HCT116 (cell line): Measurements from ENCODE around the gene TXLNB. TPM values are rescaled to one million over a fixed set of nuclear protein-coding genes. Genes with fewer than 3 reads are reported as not detected.

Experiments
- ATAC-seq: fragments of 200-7000 bp; cut with Tn5 transposase; 2 replicates; pipeline ENCODE4 v1.9.1; 2020; ENCODE audit warnings: mild to moderate bottlenecking, moderate library complexity
- BruUV-seq: library from RNA; stranded (reverse); fragments of 400-500 nt; replicated peaks from 2 replicates; lab custom pipeline; 2021; lab: Mats Ljungman, UMichigan
- CTCF ChIA-PET: fragments of 300-600 bp; sonication (Branson Sonifier 250); formaldehyde crosslinking; loops from one replicate; lab custom pipeline; 2021; ENCODE audit warnings: antibody characterized with exemption; lab: Charles Lee
- POLR2A ChIA-PET: fragments of 300-600, 350-600 bp; sonication (Branson Sonifier 250); formaldehyde crosslinking; loops from one replicate; lab custom pipeline; 2021; ENCODE audit warnings: antibody characterized with exemption; lab: Charles Lee
- RAD21 ChIA-PET, 2 experiments: fragments of 300-600 bp; sonication (Branson Sonifier 250); formaldehyde crosslinking; loops; one replicate each; lab custom pipeline; 2023; ENCODE audit warnings: low total read pairs in 2 of 2; ENCODE audit not compliant: uncharacterized antibody in 2 of 2, unreplicated experiment in 2 of 2, low non-redundant PET in 1 of 2; lab: Charles Lee
- DNase-seq: peaks from one replicate; pipeline ENCODE4 v3.0.0-alpha.2; 2010; ENCODE audit warnings: low read depth, low spot score
- H2AFZ ChIP-seq: fragments of 200-600 bp; shearing (Covaris generic), sonication (generic); 2 replicates; pipeline ENCODE4 v1.6.1; 2017; ENCODE audit warnings: low read depth, mixed run types, mixed read lengths, antibody characterized with exemption, low read length; ENCODE audit not compliant: poor library complexity, severe bottlenecking
- H3K27ac ChIP-seq: 2 replicates; pipeline ENCODE4 v1.5.1; 2012; ENCODE audit warnings: low read depth, low read length
- H3K27me3 ChIP-seq: fragments of 200-600 bp; sonication (generic); 2 replicates; pipeline ENCODE4 v1.6.1; 2016; ENCODE audit warnings: mixed run types, low read length, mixed read lengths; ENCODE audit not compliant: insufficient read depth
- H3K36me3 ChIP-seq, 2 experiments: fragments of 200-500 bp in 1 of 2; fragments of 200-600 bp in 1 of 2; sonication (Bioruptor generic) in 1 of 2; sonication (generic) in 1 of 2; 2 replicates each; pipeline versions ENCODE4 v1.5.1 to v1.6.1; 2014 to 2016; ENCODE audit warnings: low read length in 2 of 2, inconsistent platforms in 1 of 2, mixed read lengths in 1 of 2, mixed run types in 1 of 2; ENCODE audit not compliant: insufficient read depth in 2 of 2, control insufficient read depth in 1 of 2
- H3K4me1 ChIP-seq, 2 experiments: fragments of 200-600 bp in 1 of 2; sonication (generic) in 1 of 2; 2 replicates each; pipeline versions ENCODE4 v1.5.1 to v1.6.1; 2012 to 2017; ENCODE audit warnings: low read length in 2 of 2, inconsistent platforms in 1 of 2, mild to moderate bottlenecking in 1 of 2, mixed read lengths in 1 of 2, mixed run types in 1 of 2, moderate library complexity in 1 of 2; ENCODE audit not compliant: insufficient read depth in 2 of 2, control insufficient read depth in 1 of 2
- H3K4me2 ChIP-seq: fragments of 200-600 bp; sonication (generic); 2 replicates; pipeline ENCODE4 v1.6.1; 2017; ENCODE audit warnings: mixed run types, low read length, mixed read lengths
- H3K4me3 ChIP-seq, 2 experiments: fragments of 200-600 bp in 1 of 2; sonication (generic) in 1 of 2; replicated peaks in 1 of 2; 2 replicates each; pipeline ENCODE4 v1.5.1; 2011 to 2016; ENCODE audit warnings: low read length in 2 of 2, control low read depth in 1 of 2, low read depth in 1 of 2, mild to moderate bottlenecking in 1 of 2, mixed read lengths in 1 of 2, mixed run types in 1 of 2
- H3K79me2 ChIP-seq: fragments of 200-600 bp; sonication (generic); 2 replicates; pipeline ENCODE4 v1.6.1; 2017; ENCODE audit warnings: mild to moderate bottlenecking, mixed run types, low read length, moderate library complexity, mixed read lengths; ENCODE audit not compliant: insufficient read depth
- H3K9ac ChIP-seq: fragments of 200-600 bp; sonication (generic); 2 replicates; pipeline ENCODE4 v1.6.1; 2016; ENCODE audit warnings: low read length, mixed read lengths
- H3K9me2 ChIP-seq: fragments of 200-600 bp; sonication (generic), shearing (Covaris generic); 2 replicates; pipeline ENCODE4 v1.6.1; 2017; ENCODE audit warnings: mixed run types, mild to moderate bottlenecking, moderate library complexity; ENCODE audit not compliant: insufficient read depth
- H3K9me3 ChIP-seq, 2 experiments: fragments of 200-500 bp in 1 of 2; fragments of 200-600 bp in 1 of 2; sonication (Bioruptor generic) in 1 of 2; sonication (generic) in 1 of 2; 2 replicates each; pipeline ENCODE4 v1.6.1; 2014 to 2017; ENCODE audit warnings: low read length in 2 of 2, mixed read lengths in 2 of 2, inconsistent platforms in 1 of 2, low read depth in 1 of 2, mild to moderate bottlenecking in 1 of 2, mixed run types in 1 of 2, moderate library complexity in 1 of 2; ENCODE audit not compliant: control insufficient read depth in 1 of 2, insufficient read depth in 1 of 2
- H4K20me1 ChIP-seq: fragments of 200-600 bp; sonication (generic), shearing (Covaris generic); 2 replicates; pipeline ENCODE4 v1.6.1; 2017; ENCODE audit warnings: mixed run types, mild to moderate bottlenecking, moderate library complexity; ENCODE audit not compliant: insufficient read depth
- CBX3 ChIP-seq: IDR thresholded peaks from 2 replicates; pipeline ENCODE4 v1.6.1; 2012; ENCODE audit warnings: low read depth
- EZH2phosphoT487 ChIP-seq: fragments of 200-600 bp; IDR thresholded peaks from 2 replicates; pipeline ENCODE4 v1.6.1; 2018; ENCODE audit warnings: antibody characterized with exemption, borderline replicate concordance
- FOSL1 ChIP-seq: IDR thresholded peaks from 2 replicates; pipeline ENCODE4 v1.6.1; 2012; ENCODE audit warnings: low read depth
- POLR2AphosphoS5 ChIP-seq: IDR thresholded peaks from 2 replicates; pipeline ENCODE4 v1.6.1; 2011; ENCODE audit warnings: mild to moderate bottlenecking, low read depth, low read length, moderate library complexity
- RAD21 ChIP-seq: IDR thresholded peaks from 2 replicates; pipeline ENCODE4 v1.6.1; 2012; ENCODE audit warnings: low read depth, mild to moderate bottlenecking
- SIN3A ChIP-seq: IDR thresholded peaks from 2 replicates; pipeline ENCODE4 v1.6.1; 2012; ENCODE audit warnings: low read depth
- SP1 ChIP-seq: IDR thresholded peaks from 2 replicates; pipeline ENCODE4 v1.6.1; 2012; ENCODE audit warnings: low read depth
- SRF ChIP-seq: IDR thresholded peaks from 2 replicates; pipeline ENCODE4 v1.6.1; 2012; ENCODE audit warnings: low read depth
- intact Hi-C: fragments of 100-400 bp; cut with micrococcal nuclease; formaldehyde crosslinking; loops from 2 replicates; pipeline ENCODE4 v1.10.0; 2022
- total RNA-seq: library from RNA; stranded (reverse); gene quantifications from one replicate; pipeline ENCODE4 v1.2.1, GENCODE V29; 2021; ENCODE audit not compliant: unreplicated experiment
- TF ChIP-seq, protein P1 (sequence below): IDR thresholded peaks from 2 replicates; pipeline ENCODE4 v1.6.1; 2012
- TF ChIP-seq, protein P2 (sequence below): IDR thresholded peaks from 2 replicates; pipeline ENCODE4 v1.6.1; 2012; ENCODE audit warnings: low read depth
- TF ChIP-seq, protein P3 (sequence below): IDR thresholded peaks from 2 replicates; pipeline ENCODE4 v1.6.1; 2012
- TF ChIP-seq, protein P4 (sequence below), 3 experiments: fragments of 200-600 bp in 1 of 3; sonication (generic) in 1 of 3; IDR thresholded peaks in 2 of 3; conservative IDR thresholded peaks in 1 of 3; 2 replicates each; pipeline ENCODE4 v1.5.1; 2012 to 2017; ENCODE audit warnings: low read depth in 2 of 3, low read length in 2 of 3, antibody characterized with exemption in 1 of 3, borderline replicate concordance in 1 of 3, control low read depth in 1 of 3, mild to moderate bottlenecking in 1 of 3, mixed read lengths in 1 of 3, mixed run types in 1 of 3, moderate library complexity in 1 of 3; ENCODE audit not compliant: insufficient read depth in 1 of 3

TXLNB gene
- total RNA-seq, 1 experiment from 2014 or later, result 0.05 TPM

DNA sequence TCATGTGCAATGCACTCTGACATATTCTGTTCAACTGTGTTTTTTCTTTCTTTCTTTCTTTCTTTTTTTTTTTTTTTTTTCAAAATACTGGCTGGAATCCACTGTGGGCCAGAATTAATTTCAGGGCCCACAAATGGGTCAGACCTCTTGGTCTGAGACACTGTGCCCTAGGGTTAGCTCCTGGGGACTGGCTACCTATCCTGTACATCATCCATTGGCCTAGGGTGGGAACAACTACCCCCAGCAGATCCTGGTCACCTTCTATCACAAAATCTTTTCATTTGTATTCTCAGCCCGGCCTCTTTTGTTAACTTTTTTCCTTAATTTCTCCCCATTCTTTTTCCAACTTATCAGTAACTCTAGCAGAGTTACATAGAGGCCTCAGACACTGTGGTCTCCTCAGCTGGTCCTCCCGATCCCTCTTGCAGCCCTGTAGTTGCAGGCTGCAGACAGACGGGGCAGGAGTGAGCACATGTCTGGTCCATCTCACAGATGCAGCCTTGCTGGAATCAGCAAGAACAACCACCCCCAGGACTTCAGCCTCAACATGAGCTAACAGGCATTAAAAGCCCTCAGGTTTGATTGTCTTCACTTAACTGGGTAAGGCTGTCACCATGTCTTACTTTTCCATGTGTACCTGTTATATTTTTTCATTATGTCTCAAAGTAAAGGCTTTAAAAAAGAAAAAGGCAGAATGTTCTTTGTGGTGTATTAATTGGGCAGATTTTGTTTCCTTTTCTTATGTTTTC, 41.3 kb downstream of the TXLNB start:
- Histone ChIP-seq H3K9ac (no peak overlapping the region), H3K9me3 (no peaks in the 10 kb centered on the region), H3K4me3 (no peak overlapping the region), H3K27me3 (no peaks in the 10 kb centered on the region), H3K9me2 (no peaks in the 10 kb centered on the region; the same call in 1 of the 2 replicates), H3K79me2 (no peaks in the 10 kb centered on the region), H3K4me1 (no peaks in the 10 kb centered on the region), H3K27ac (no peak overlapping the region), H4K20me1 (no peaks in the 10 kb centered on the region), H3K4me2 (no peak overlapping the region), H3K36me3 (no peaks in the 10 kb centered on the region), H2AFZ (peak overlapping the region; percentile 56)
- TF ChIP-seq, protein P1, sequence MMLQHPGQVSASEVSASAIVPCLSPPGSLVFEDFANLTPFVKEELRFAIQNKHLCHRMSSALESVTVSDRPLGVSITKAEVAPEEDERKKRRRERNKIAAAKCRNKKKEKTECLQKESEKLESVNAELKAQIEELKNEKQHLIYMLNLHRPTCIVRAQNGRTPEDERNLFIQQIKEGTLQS, result no peak
- no peak for TF ChIP-seq SRF
- TF ChIP-seq CBX3, result no peak
- TF ChIP-seq, protein P2, sequence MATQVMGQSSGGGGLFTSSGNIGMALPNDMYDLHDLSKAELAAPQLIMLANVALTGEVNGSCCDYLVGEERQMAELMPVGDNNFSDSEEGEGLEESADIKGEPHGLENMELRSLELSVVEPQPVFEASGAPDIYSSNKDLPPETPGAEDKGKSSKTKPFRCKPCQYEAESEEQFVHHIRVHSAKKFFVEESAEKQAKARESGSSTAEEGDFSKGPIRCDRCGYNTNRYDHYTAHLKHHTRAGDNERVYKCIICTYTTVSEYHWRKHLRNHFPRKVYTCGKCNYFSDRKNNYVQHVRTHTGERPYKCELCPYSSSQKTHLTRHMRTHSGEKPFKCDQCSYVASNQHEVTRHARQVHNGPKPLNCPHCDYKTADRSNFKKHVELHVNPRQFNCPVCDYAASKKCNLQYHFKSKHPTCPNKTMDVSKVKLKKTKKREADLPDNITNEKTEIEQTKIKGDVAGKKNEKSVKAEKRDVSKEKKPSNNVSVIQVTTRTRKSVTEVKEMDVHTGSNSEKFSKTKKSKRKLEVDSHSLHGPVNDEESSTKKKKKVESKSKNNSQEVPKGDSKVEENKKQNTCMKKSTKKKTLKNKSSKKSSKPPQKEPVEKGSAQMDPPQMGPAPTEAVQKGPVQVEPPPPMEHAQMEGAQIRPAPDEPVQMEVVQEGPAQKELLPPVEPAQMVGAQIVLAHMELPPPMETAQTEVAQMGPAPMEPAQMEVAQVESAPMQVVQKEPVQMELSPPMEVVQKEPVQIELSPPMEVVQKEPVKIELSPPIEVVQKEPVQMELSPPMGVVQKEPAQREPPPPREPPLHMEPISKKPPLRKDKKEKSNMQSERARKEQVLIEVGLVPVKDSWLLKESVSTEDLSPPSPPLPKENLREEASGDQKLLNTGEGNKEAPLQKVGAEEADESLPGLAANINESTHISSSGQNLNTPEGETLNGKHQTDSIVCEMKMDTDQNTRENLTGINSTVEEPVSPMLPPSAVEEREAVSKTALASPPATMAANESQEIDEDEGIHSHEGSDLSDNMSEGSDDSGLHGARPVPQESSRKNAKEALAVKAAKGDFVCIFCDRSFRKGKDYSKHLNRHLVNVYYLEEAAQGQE, result no peak
- no peak for TF ChIP-seq SIN3A
- TF ChIP-seq, protein P3, sequence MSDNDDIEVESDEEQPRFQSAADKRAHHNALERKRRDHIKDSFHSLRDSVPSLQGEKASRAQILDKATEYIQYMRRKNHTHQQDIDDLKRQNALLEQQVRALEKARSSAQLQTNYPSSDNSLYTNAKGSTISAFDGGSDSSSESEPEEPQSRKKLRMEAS, result no peak
- TF ChIP-seq, protein P4, sequence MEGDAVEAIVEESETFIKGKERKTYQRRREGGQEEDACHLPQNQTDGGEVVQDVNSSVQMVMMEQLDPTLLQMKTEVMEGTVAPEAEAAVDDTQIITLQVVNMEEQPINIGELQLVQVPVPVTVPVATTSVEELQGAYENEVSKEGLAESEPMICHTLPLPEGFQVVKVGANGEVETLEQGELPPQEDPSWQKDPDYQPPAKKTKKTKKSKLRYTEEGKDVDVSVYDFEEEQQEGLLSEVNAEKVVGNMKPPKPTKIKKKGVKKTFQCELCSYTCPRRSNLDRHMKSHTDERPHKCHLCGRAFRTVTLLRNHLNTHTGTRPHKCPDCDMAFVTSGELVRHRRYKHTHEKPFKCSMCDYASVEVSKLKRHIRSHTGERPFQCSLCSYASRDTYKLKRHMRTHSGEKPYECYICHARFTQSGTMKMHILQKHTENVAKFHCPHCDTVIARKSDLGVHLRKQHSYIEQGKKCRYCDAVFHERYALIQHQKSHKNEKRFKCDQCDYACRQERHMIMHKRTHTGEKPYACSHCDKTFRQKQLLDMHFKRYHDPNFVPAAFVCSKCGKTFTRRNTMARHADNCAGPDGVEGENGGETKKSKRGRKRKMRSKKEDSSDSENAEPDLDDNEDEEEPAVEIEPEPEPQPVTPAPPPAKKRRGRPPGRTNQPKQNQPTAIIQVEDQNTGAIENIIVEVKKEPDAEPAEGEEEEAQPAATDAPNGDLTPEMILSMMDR (IDR thresholded peaks at IDR 0.05 in 2 of 3, conservative IDR thresholded peaks at IDR 0.05 in 1 of 3; ENCODE audit: borderline replicate concordance in 1 of 3, insufficient read depth in 1 of 3, low read depth in 2 of 3, low read length in 2 of 3), result peak; percentile 9 to 93 (median 78); a peak in 4 of 6 replicates
- TF ChIP-seq FOSL1, result no peak
- TF ChIP-seq SP1, result no peak
- no peak for TF ChIP-seq POLR2AphosphoS5
- TF ChIP-seq RAD21, result peak; percentile 32; the same call in 1 of the 2 replicates
- TF ChIP-seq EZH2phosphoT487, result no peak
- RAD21 ChIA-PET, result interaction anchor here in 1 of 2 experiments (1.3 kb wide), 1 partner anchor 114 kb away, joined by 6 read pairs; no protein-coding TSS in a partner anchor
- CTCF ChIA-PET, result interaction anchor here (0.9 to 1.6 kb wide), 5 partner anchors 10 to 31 kb away, joined by 3 to 6 read pairs (median 3); no protein-coding TSS in a partner anchor
- intact Hi-C loops, result no loop called here
- ATAC-seq (peak; percentile 100), DNase-seq (peak; percentile 55)
- BruUV-seq, result no TSS peak
- POLR2A ChIA-PET, result no interaction called here
